Measurements from ENCODE around the gene SH3RF3.

- TF ChIP-seq, protein P1, sequence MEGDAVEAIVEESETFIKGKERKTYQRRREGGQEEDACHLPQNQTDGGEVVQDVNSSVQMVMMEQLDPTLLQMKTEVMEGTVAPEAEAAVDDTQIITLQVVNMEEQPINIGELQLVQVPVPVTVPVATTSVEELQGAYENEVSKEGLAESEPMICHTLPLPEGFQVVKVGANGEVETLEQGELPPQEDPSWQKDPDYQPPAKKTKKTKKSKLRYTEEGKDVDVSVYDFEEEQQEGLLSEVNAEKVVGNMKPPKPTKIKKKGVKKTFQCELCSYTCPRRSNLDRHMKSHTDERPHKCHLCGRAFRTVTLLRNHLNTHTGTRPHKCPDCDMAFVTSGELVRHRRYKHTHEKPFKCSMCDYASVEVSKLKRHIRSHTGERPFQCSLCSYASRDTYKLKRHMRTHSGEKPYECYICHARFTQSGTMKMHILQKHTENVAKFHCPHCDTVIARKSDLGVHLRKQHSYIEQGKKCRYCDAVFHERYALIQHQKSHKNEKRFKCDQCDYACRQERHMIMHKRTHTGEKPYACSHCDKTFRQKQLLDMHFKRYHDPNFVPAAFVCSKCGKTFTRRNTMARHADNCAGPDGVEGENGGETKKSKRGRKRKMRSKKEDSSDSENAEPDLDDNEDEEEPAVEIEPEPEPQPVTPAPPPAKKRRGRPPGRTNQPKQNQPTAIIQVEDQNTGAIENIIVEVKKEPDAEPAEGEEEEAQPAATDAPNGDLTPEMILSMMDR (IDR thresholded peaks at IDR 0.05 in 4 of 5, conservative IDR thresholded peaks at IDR 0.05 in 1 of 5): no peak
- no peak for TF ChIP-seq POLR2A (IDR thresholded peaks at IDR 0.05)
Measured at GRCh38 chr2:109253217-109253616, 124.2 kb downstream of the SH3RF3 start.
